Smooth muscle cell (in vitro differentiated cells): ENCODE results near the gene DGKB. TPM values are rescaled to one million over a fixed set of nuclear protein-coding genes. Genes with fewer than 3 reads are reported as not detected.

ENCODE experiments used
- DNase-seq: peaks from one replicate; lab custom pipeline; 2025; ENCODE audit not compliant: unreplicated experiment; lab: John Stamatoyannopoulos, UW
- H2AFZ ChIP-seq: fragments of 200-600 bp; sonication (generic); 2 replicates; pipeline ENCODE4 v1.6.0; 2016; ENCODE audit warnings: antibody characterized with exemption, low read depth, mild to moderate bottlenecking
- H3F3A ChIP-seq: fragments of 200-600 bp; sonication (generic); 2 replicates; pipeline ENCODE4 v1.6.0; 2017; ENCODE audit warnings: antibody characterized with exemption, low read depth
- H3K27ac ChIP-seq: fragments of 200-600 bp; sonication (generic); 2 replicates; pipeline ENCODE4 v1.5.1; 2016; ENCODE audit warnings: low read depth, mild to moderate bottlenecking
- H3K27me3 ChIP-seq: fragments of 200-600 bp; sonication (generic); 2 replicates; pipeline ENCODE4 v1.6.1; 2016; ENCODE audit warnings: low read depth, mild to moderate bottlenecking
- H3K36me3 ChIP-seq: fragments of 200-600 bp; sonication (generic); 2 replicates; pipeline ENCODE4 v1.5.1; 2016; ENCODE audit warnings: low read depth
- H3K4me1 ChIP-seq: fragments of 200-600 bp; sonication (generic); 2 replicates; pipeline ENCODE4 v1.5.1; 2016; ENCODE audit warnings: low read depth
- H3K4me2 ChIP-seq: fragments of 200-600 bp; sonication (generic); 2 replicates; pipeline ENCODE4 v1.6.0; 2016; ENCODE audit warnings: mild to moderate bottlenecking
- H3K4me3 ChIP-seq: fragments of 200-600 bp; sonication (generic); 2 replicates; pipeline ENCODE4 v1.5.1; 2016; ENCODE audit warnings: mild to moderate bottlenecking
- H3K79me2 ChIP-seq: fragments of 200-600 bp; sonication (generic); 2 replicates; pipeline ENCODE4 v1.6.0; 2016; ENCODE audit warnings: low read depth, mild to moderate bottlenecking
- H3K9ac ChIP-seq: fragments of 200-600 bp; sonication (generic); 2 replicates; pipeline ENCODE4 v1.6.0; 2016; ENCODE audit warnings: low read depth
- H3K9me3 ChIP-seq: fragments of 200-600 bp; sonication (generic); replicated peaks from 2 replicates; pipeline ENCODE4 v1.5.1; 2016; ENCODE audit warnings: low read depth
- H4K20me1 ChIP-seq: fragments of 200-600 bp; sonication (generic); 2 replicates; pipeline ENCODE4 v1.6.0; 2016; ENCODE audit warnings: low read depth
- CTCF ChIP-seq: fragments of 200-600 bp; sonication (generic); IDR thresholded peaks from 2 replicates; pipeline ENCODE4 v1.5.1; 2017; ENCODE audit warnings: borderline replicate concordance, mild to moderate bottlenecking, antibody characterized with exemption; ENCODE audit not compliant: insufficient read depth, poor library complexity, severe bottlenecking
- WGBS: methylation state at CpG from one replicate; pipeline ENCODE4 v1.1.7; 2016; ENCODE audit warnings: low lambda C conversion rate; 5-methylcytosine and 5-hydroxymethylcytosine counted together
- polyA plus RNA-seq: library from polyadenylated mRNA; unstranded; fragments of >200 nt; fragmentation: Nextera tagmentation; extraction: Ambion mirVana; gene quantifications from 2 replicates; pipeline ENCODE4 v1.2.1, GENCODE V29; 2016
- total RNA-seq: library from RNA; depleted of rRNA; stranded (reverse); fragments of >200 nt; gene quantifications from 2 replicates; pipeline ENCODE4 v1.2.3, GENCODE V29; 2014

DGKB gene
- total and polyA plus RNA-seq, 2 experiments from 2014 or later: not detected

- H3K27me3 ChIP-seq: no peaks in the 10 kb centered on the region
- H3K9ac ChIP-seq: no peak overlapping the region
- no peak overlapping the region for H3K27ac ChIP-seq
- no peaks in the 10 kb centered on the region for H4K20me1 ChIP-seq
- no peak overlapping the region for H2AFZ ChIP-seq
- no peaks in the 10 kb centered on the region for H3K79me2 ChIP-seq
- H3K4me2 ChIP-seq: no peak overlapping the region
- H3K36me3 ChIP-seq: no peaks in the 10 kb centered on the region
- H3K4me1 ChIP-seq: no peaks in the 10 kb centered on the region
- TF ChIP-seq CTCF: no peak
- no peak overlapping the region for H3K4me3 ChIP-seq
- 88% methylated on average over 4 of the region's 4 CpGs for WGBS
- no peaks in the 10 kb centered on the region for H3F3A ChIP-seq
- no peaks in the 10 kb centered on the region for H3K9me3 ChIP-seq
- no peak for DNase-seq
Measured at GRCh38 chr7:14449291-14449690, 453.3 kb downstream of the DGKB start.

GRCh38 chr7:14446829-14447228 is 455.7 kb downstream of the DGKB start:
- Histone ChIP-seq H3K4me3 (no peak overlapping the region), H3K9me3 (no peaks in the 10 kb centered on the region), H3K4me2 (no peak overlapping the region), H3K79me2 (no peaks in the 10 kb centered on the region), H3K9ac (no peak overlapping the region), H4K20me1 (no peaks in the 10 kb centered on the region), H3K36me3 (no peaks in the 10 kb centered on the region), H3K4me1 (no peaks in the 10 kb centered on the region), H3F3A (no peaks in the 10 kb centered on the region), H3K27me3 (no peaks in the 10 kb centered on the region), H2AFZ (no peak overlapping the region), H3K27ac (no peak overlapping the region)
- DNase-seq: no peak
- no peak for TF ChIP-seq CTCF
- 68% methylated on average over 3 of the region's 3 CpGs for WGBS

DNA sequence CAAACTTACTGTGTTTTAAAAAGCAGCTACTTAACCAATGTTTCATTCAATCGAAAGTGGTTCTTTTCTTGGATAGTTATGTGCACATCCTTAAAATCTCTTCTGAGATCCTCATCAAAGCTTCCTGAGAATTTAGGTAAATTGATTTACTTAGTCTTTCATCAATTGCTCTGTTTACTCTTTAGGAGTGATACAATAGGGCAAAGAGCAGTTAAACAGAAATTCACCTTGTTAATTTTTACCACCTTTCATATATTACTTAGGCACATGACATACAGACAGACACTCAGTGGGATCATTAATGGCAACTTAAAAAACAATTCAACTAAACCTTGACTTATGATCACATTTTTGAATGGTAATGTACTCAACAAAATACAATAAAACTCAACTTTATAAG is 456.3 kb downstream of the DGKB start:
- Histone ChIP-seq H3K9ac (no peak overlapping the region), H3K27me3 (no peaks in the 10 kb centered on the region), H3K9me3 (no peaks in the 10 kb centered on the region), H3K27ac (no peak overlapping the region), H3K79me2 (no peaks in the 10 kb centered on the region), H3K36me3 (no peaks in the 10 kb centered on the region), H4K20me1 (no peaks in the 10 kb centered on the region), H3F3A (no peaks in the 10 kb centered on the region), H2AFZ (no peak overlapping the region), H3K4me1 (no peaks in the 10 kb centered on the region), H3K4me2 (no peak overlapping the region), H3K4me3 (no peak overlapping the region)
- WGBS: 88% methylated on average over 1 of the region's 1 CpG
- TF ChIP-seq CTCF: no peak
- DNase-seq: no peak

GRCh38 chr7:14438366-14438765 is 464.2 kb downstream of the DGKB start:
- no peaks in the 10 kb centered on the region for H3K27me3 ChIP-seq
- no peak overlapping the region for H3K27ac ChIP-seq
- DNase-seq: no peak
- H3K4me1 ChIP-seq: peaks cover 16% of the 10 kb centered on the region
- 82% methylated on average over 2 of the region's 2 CpGs for WGBS
- peak overlapping the region; percentile 23 for H2AFZ ChIP-seq
- no peak overlapping the region for H3K9ac ChIP-seq
- no peak for TF ChIP-seq CTCF
- no peaks in the 10 kb centered on the region for H4K20me1 ChIP-seq
- H3K9me3 ChIP-seq: no peaks in the 10 kb centered on the region
- no peaks in the 10 kb centered on the region for H3K79me2 ChIP-seq
- no peaks in the 10 kb centered on the region for H3K36me3 ChIP-seq
- H3K4me3 ChIP-seq: no peak overlapping the region
- no peak overlapping the region for H3K4me2 ChIP-seq
- H3F3A ChIP-seq: no peaks in the 10 kb centered on the region
